Right cardiac atrium (tissue), 5 donors: Measurements from ENCODE around the gene OR2V2. TPM values are rescaled to one million over a fixed set of nuclear protein-coding genes. Genes with fewer than 3 reads are reported as not detected.
"Not testable (repeated sequence)": the region's sequence is repeated elsewhere in the genome, so short reads cannot be mapped to it uniquely, and the experiment has no call there.

Experiments
- ATAC-seq, 2 donors: fragments of 200-7000 bp; cut with Tn5 transposase; one replicate each; pipeline versions ENCODE4 v1.8.0 to v1.9.1; 2020; ENCODE audit warnings: moderate library complexity in 2 of 2, mild to moderate bottlenecking in 1 of 2
- DNase-seq, 3 donors: peaks; one replicate each; pipeline ENCODE4 v3.0.0-alpha.2; 2020
- H3K27ac ChIP-seq: one replicate; pipeline ENCODE4 v1.5.1; 2013; ENCODE audit warnings: mild to moderate bottlenecking, low read length, control low read depth, moderate library complexity
- H3K27me3 ChIP-seq: one replicate; pipeline ENCODE4 v1.6.1; 2013; ENCODE audit not compliant: control insufficient read depth, insufficient read depth
- H3K4me1 ChIP-seq: one replicate; pipeline ENCODE4 v1.6.1; 2013; ENCODE audit warnings: low read length; ENCODE audit not compliant: control insufficient read depth, insufficient read depth
- H3K4me3 ChIP-seq: one replicate; pipeline ENCODE4 v1.5.1; 2013; ENCODE audit warnings: low read length, control low read depth
- H3K9me3 ChIP-seq: one replicate; pipeline ENCODE4 v1.6.1; 2013; ENCODE audit warnings: low read length; ENCODE audit not compliant: control insufficient read depth
- whole genome bisulfite sequencing: extraction: QIAGEN DNeasy Blood & Tissue Kit; methylation state at CpG from one replicate; pipeline ENCODE4 v1.1.7; 2013; 5-methylcytosine and 5-hydroxymethylcytosine counted together
- intact Hi-C, 4 donors: fragments of 100-400 bp; cut with DNase I; formaldehyde crosslinking; loops; one replicate each; pipeline versions ENCODE4 v1.11.0 to v1.14.0; 2022 to 2023
- polyA plus RNA-seq: library from polyadenylated mRNA; stranded (reverse); fragments of 200-250 nt; gene quantifications from one replicate; pipeline ENCODE4 v1.2.3, GENCODE V29; 2013
- total RNA-seq, 4 donors: library from RNA; stranded (reverse); fragmentation: NEBNext Ultra II Directional; extraction: Animal tissue kit (Norgen Biotek cat#: 25700); gene quantifications; one replicate each; pipeline ENCODE4 v1.2.1, GENCODE V29; 2021
- donor health status: healthy with polysubstance abuse.
- donor health status: DM: no; HTN: yes; CAD: no.
- donor health status: DM: no; HTN: no; CAD: no.
- donor health status: DM: no; HTN: yes; CAD: no; lungs with severe emphysema.
- donor health status: DM: yes; HTN: yes; CAD: no.

OR2V2 gene
- total and polyA plus RNA-seq, 5 donors, result not detected

GRCh38 chr5:181164076-181164952, 16.9 kb downstream of the OR2V2 start:
- Histone ChIP-seq H3K4me1 (no peaks in the 10 kb centered on the region), H3K9me3 (no peaks in the 10 kb centered on the region), H3K4me3 (no peak overlapping the region), H3K27me3 (no peaks in the 10 kb centered on the region), H3K27ac (no peak overlapping the region)
- peak in 1 of 3 donors; percentile 28 for DNase-seq
- no peak for ATAC-seq
- intact Hi-C loops, result no loop called here
- WGBS, result 14% methylated on average over 49 of the region's 52 CpGs

GRCh38 chr5:181166812-181167733, 19.7 kb downstream of the OR2V2 start:
- Histone ChIP-seq H3K9me3 (no peaks in the 10 kb centered on the region), H3K4me1 (no peaks in the 10 kb centered on the region), H3K27me3 (peaks cover 2% of the 10 kb centered on the region), H3K27ac (no peak overlapping the region), H3K4me3 (no peak overlapping the region)
- no peak for ATAC-seq
- 74% methylated on average over 6 of the region's 6 CpGs for WGBS
- no peak for DNase-seq
- intact Hi-C loops, result no loop called here

- DNase-seq (no peak), ATAC-seq (no peak)
- Histone ChIP-seq H3K9me3 (no peaks in the 10 kb centered on the region), H3K4me3 (no peak overlapping the region), H3K27me3 (peaks cover 2% of the 10 kb centered on the region), H3K27ac (no peak overlapping the region), H3K4me1 (no peaks in the 10 kb centered on the region)
- intact Hi-C loops, result no loop called here
- WGBS, result 14% methylated on average over 11 of the region's 11 CpGs
Observed at GRCh38 chr5:181167814-181168488, 20.6 kb downstream of the OR2V2 start.

GRCh38 chr5:181168595-181169118, 21.3 kb downstream of the OR2V2 start:
- H3K9me3 ChIP-seq, result no peaks in the 10 kb centered on the region
- intact Hi-C loops, result no loop called here
- H3K4me1 ChIP-seq, result peaks cover 2% of the 10 kb centered on the region
- no peak overlapping the region for H3K4me3 ChIP-seq
- H3K27ac ChIP-seq, result no peak overlapping the region
- H3K27me3 ChIP-seq, result peaks cover 2% of the 10 kb centered on the region
- DNase-seq (no peak), ATAC-seq (no peak)
- 39% methylated on average over 14 of the region's 14 CpGs for WGBS

- not testable (repeated sequence) for H3K27ac ChIP-seq, H3K4me1 ChIP-seq, H3K27me3 ChIP-seq, H3K4me3 ChIP-seq, H3K9me3 ChIP-seq
- 9% methylated on average over 50 of the region's 50 CpGs for WGBS
- ATAC-seq (peak; percentile 22 to 51), DNase-seq (peak in 1 of 3 donors; percentile 54)
- intact Hi-C loops, result loop anchor here in 1 of 4 donors (10.0 kb wide), 1 partner anchor 305 kb away; the partner anchor contains the start of gene ZFP62
Observed at GRCh38 chr5:181169459-181170236, 22.3 kb downstream of the OR2V2 start.

- Histone ChIP-seq H3K27me3 (peaks cover 2% of the 10 kb centered on the region), H3K27ac (no peak overlapping the region), H3K9me3 (no peaks in the 10 kb centered on the region), H3K4me1 (peaks cover 2% of the 10 kb centered on the region), H3K4me3 (no peak overlapping the region)
- DNase-seq (no peak), ATAC-seq (peak; percentile 14)
- intact Hi-C loops, result loop anchor here in 1 of 4 donors (10.0 kb wide), 1 partner anchor 306 kb away; the partner anchor contains the start of gene ZFP62
- 17% methylated on average over 33 of the region's 33 CpGs for WGBS
Observed at GRCh38 chr5:181170237-181170825, 22.9 kb downstream of the OR2V2 start.

GRCh38 chr5:181170996-181171395, 23.6 kb downstream of the OR2V2 start:
- 58% methylated on average over 6 of the region's 6 CpGs for WGBS
- Histone ChIP-seq H3K4me1 (peaks cover 2% of the 10 kb centered on the region), H3K9me3 (no peaks in the 10 kb centered on the region), H3K27me3 (peaks cover 2% of the 10 kb centered on the region), H3K27ac (no peak overlapping the region), H3K4me3 (no peak overlapping the region)
- intact Hi-C loops, result loop anchor here in 1 of 4 donors (10.0 kb wide), 1 partner anchor 306 kb away; the partner anchor contains the start of gene ZFP62
- DNase-seq, result no peak
- ATAC-seq, result no peak

- Histone ChIP-seq H3K4me3 (no peak overlapping the region), H3K27ac (no peak overlapping the region), H3K9me3 (no peaks in the 10 kb centered on the region), H3K4me1 (peaks cover 2% of the 10 kb centered on the region), H3K27me3 (peaks cover 2% of the 10 kb centered on the region)
- DNase-seq (no peak), ATAC-seq (no peak)
- WGBS, result 43% methylated on average over 3 of the region's 3 CpGs
- intact Hi-C loops, result loop anchor here in 1 of 4 donors (10.0 kb wide), 1 partner anchor 307 kb away; the partner anchor contains the start of gene ZFP62
Observed at GRCh38 chr5:181171782-181172181, 24.4 kb downstream of the OR2V2 start.

- ATAC-seq (no peak), DNase-seq (peak in 1 of 3 donors; percentile 23)
- H3K4me1 ChIP-seq, result peaks cover 2% of the 10 kb centered on the region
- intact Hi-C loops, result loop anchor here in 1 of 4 donors (10.0 kb wide), 1 partner anchor 308 kb away; the partner anchor contains the start of gene ZFP62
- WGBS, result 13% methylated on average over 11 of the region's 11 CpGs
- peaks cover 2% of the 10 kb centered on the region for H3K27me3 ChIP-seq
- H3K4me3 ChIP-seq, result no peak overlapping the region
- H3K9me3 ChIP-seq, result no peaks in the 10 kb centered on the region
- no peak overlapping the region for H3K27ac ChIP-seq
Observed at GRCh38 chr5:181173027-181173419, 25.6 kb downstream of the OR2V2 start.
